Measurements from ENCODE around the gene DAD1.

- TF ChIP-seq CTCF (IDR thresholded peaks at IDR 0.05) (no peak), TCF12 (IDR thresholded peaks at IDR 0.05) (no peak), JUND (IDR thresholded peaks at IDR 0.05) (no peak), NFIC (IDR thresholded peaks at IDR 0.05; ENCODE audit: borderline replicate concordance) (no peak), POLR2AphosphoS5 (IDR thresholded peaks at IDR 0.05; ENCODE audit: low read depth, low read length) (no peak), FOXJ3 (CRISPR knock-in tag; IDR thresholded peaks at IDR 0.05) (no peak), USF2 (IDR thresholded peaks at IDR 0.05; ENCODE audit: borderline replicate concordance, low read depth, low read length) (no peak)
Observed at GRCh38 chr14:22569106-22569736, 19.8 kb downstream of the DAD1 start.

All from SK-N-SH (cell line).